Measurements from ENCODE around the gene LSAMP. TPM values are rescaled to one million over a fixed set of nuclear protein-coding genes. Genes with fewer than 3 reads are reported as not detected.

The LSAMP gene
- total and polyA plus RNA-seq, 9 of the 15 experiments (the other 6 are each of a cell fraction or from before 2014, with no cell fraction given): 0.09 to 0.11 TPM; not detected in 7

DNA sequence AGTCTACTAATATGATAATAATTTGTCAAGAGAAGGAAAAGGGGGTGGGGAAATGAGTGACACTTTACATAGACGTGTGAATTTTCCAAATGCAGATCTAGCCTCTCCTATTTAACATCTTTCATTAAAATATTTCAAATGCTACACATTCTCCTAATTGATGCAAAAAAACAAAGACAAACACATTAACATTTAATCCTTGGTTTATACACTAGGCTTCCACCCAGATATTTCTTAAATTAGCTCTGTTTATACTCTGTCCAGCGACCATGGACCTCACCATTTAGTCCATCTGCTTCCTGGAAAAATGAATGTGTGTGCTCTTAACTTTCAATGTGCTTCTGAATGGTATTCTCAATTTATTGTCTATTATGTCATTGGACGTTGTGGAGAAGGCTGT, 409.9 kb downstream of the LSAMP start:
- TF ChIP-seq NR2C2 (CRISPR knock-in tag; IDR thresholded peaks at IDR 0.05): no peak
- no peak for TF ChIP-seq NR2C2 (tag; IDR thresholded peaks at IDR 0.05)
- TF ChIP-seq CBFA2T2 (conservative IDR thresholded peaks at IDR 0.05): no peak
- no peak for TF ChIP-seq ATF1 (CRISPR knock-in tag; IDR thresholded peaks at IDR 0.05)
- no peak for TF ChIP-seq ATF1 (tag; IDR thresholded peaks at IDR 0.05)
- TF ChIP-seq POU5F1 (IDR thresholded peaks at IDR 0.05; ENCODE audit: borderline replicate concordance, low read depth, low read length, partially characterized antibody): no peak
- no peak for TF ChIP-seq SMAD3 (CRISPR knock-in tag; conservative IDR thresholded peaks at IDR 0.05)
- no peak for TF ChIP-seq CBX3 (IDR thresholded peaks at IDR 0.05; ENCODE audit: borderline replicate concordance in 1 of 2, low read length in 2 of 2)
- TF ChIP-seq KAT7 (CRISPR knock-in tag; IDR thresholded peaks at IDR 0.05; ENCODE audit: borderline replicate concordance): no peak
- TF ChIP-seq EZH2 (IDR thresholded peaks at IDR 0.05; ENCODE audit: borderline replicate concordance, low read depth, low read length): no peak
- TF ChIP-seq, protein P1, sequence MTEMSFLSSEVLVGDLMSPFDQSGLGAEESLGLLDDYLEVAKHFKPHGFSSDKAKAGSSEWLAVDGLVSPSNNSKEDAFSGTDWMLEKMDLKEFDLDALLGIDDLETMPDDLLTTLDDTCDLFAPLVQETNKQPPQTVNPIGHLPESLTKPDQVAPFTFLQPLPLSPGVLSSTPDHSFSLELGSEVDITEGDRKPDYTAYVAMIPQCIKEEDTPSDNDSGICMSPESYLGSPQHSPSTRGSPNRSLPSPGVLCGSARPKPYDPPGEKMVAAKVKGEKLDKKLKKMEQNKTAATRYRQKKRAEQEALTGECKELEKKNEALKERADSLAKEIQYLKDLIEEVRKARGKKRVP (CRISPR knock-in tag; IDR thresholded peaks at IDR 0.05): no peak
- no peak for TF ChIP-seq FIP1L1 (IDR thresholded peaks at IDR 0.05; ENCODE audit: low read depth, low read length, poor library complexity, severe bottlenecking)
- TF ChIP-seq ZNF311 (CRISPR knock-in tag; IDR thresholded peaks at IDR 0.05): no peak
- H3K4me2 ChIP-seq (ENCODE audit: insufficient read depth, low read length): no peak overlapping the region
- DNase-seq (ENCODE audit: extremely low read depth in 1 of 4, low spot score in 3 of 4) (no peak), ATAC-seq (no peak), FAIRE-seq (no peak)
- no peak overlapping the region for H3K4me3 ChIP-seq
- no peaks in the 10 kb centered on the region for H3K79me2 ChIP-seq (ENCODE audit: control insufficient read depth, insufficient read depth, low read length)
- 47% methylated on average over 3 of the region's 3 CpGs for WGBS (ENCODE audit: insufficient coverage, low coverage, missing lambda C conversion rate)
- no peak overlapping the region for H3K27ac ChIP-seq (ENCODE audit: extremely low read depth, low read depth, low read length)
- no peaks in the 10 kb centered on the region for H3K9me1 ChIP-seq (ENCODE audit: control insufficient read depth, insufficient read depth, low read length)
- intact Hi-C loops (cut with micrococcal nuclease) (no loop called here), in situ Hi-C loops (cut with MboI) (no loop called here)
- H3K9me3 ChIP-seq (replicated peaks; ENCODE audit: control insufficient read depth, insufficient read depth, low read depth, low read length): no peaks in the 10 kb centered on the region
- H4K20me1 ChIP-seq (replicated peaks; ENCODE audit: control insufficient read depth, insufficient read depth, low read length): no peaks in the 10 kb centered on the region
- H2AFZ ChIP-seq (ENCODE audit: low read depth, low read length): peak overlapping the region; percentile 81
- H3K36me3 ChIP-seq (ENCODE audit: control insufficient read depth, insufficient read depth, low read length): peaks cover 2% of the 10 kb centered on the region; the same call in 1 of the 3 replicates
- peaks cover 0 to 34% of the 10 kb centered on the region in 2 experiments; a peak in 2 of 5 replicates for H3K4me1 ChIP-seq (replicated peaks in 1 of 2; ENCODE audit: control insufficient read depth in 2 of 2, insufficient read depth in 2 of 2, low read length in 2 of 2)
- CTCF ChIA-PET (ENCODE audit: low intra/inter-chr PET ratio): no interaction called here
- H3K9ac ChIP-seq (ENCODE audit: insufficient read depth in 1 of 2, low read depth in 2 of 2, low read length in 2 of 2): no peak overlapping the region
- POLR2A ChIA-PET: no interaction called here
- no TSS peak for BruUV-seq (replicated peaks)
- no peaks in the 10 kb centered on the region for H3K27me3 ChIP-seq (ENCODE audit: control insufficient read depth in 2 of 2, insufficient read depth in 2 of 2, low read length in 2 of 2)
